Kidney (tissue), 14 donors: ENCODE data around the gene CEP131. TPM values are rescaled to one million over a fixed set of nuclear protein-coding genes. Genes with fewer than 3 reads are reported as not detected.
A peak's percentile ranks its signal among the peaks of the same experiment; 100 is the strongest.

Experiments
- DNase-seq, 5 donors: peaks; one replicate each; pipeline ENCODE4 v3.0.0-alpha.2; 2013 to 2020
- FAIRE-seq: peaks from 2 replicates; lab custom pipeline; 2012; peaks lifted over from hg19 to GRCh38; lab: Jason Lieb, UNC
- H3K27ac ChIP-seq, 2 donors: one replicate each; pipeline ENCODE4 v1.7.0; 2013; ENCODE audit warnings: low read depth in 2 of 2, low read length in 2 of 2, inconsistent platforms in 1 of 2
- H3K27me3 ChIP-seq: one replicate; pipeline ENCODE4 v1.7.1; 2013; ENCODE audit warnings: low read length, inconsistent platforms; ENCODE audit not compliant: control insufficient read depth, insufficient read depth
- H3K36me3 ChIP-seq, 3 donors: one replicate each; pipeline versions ENCODE4 v1.7.0 to v1.7.1; 2013; ENCODE audit warnings: low read length in 3 of 3, control low read depth in 1 of 3, inconsistent platforms in 1 of 3; ENCODE audit not compliant: insufficient read depth in 3 of 3, control insufficient read depth in 2 of 3
- H3K4me1 ChIP-seq, 3 donors: one replicate each; pipeline versions ENCODE4 v1.7.0 to v1.7.1; 2013; ENCODE audit warnings: low read length in 3 of 3, inconsistent platforms in 1 of 3, low read depth in 1 of 3; ENCODE audit not compliant: control insufficient read depth in 2 of 3, insufficient read depth in 2 of 3
- H3K4me3 ChIP-seq, 3 donors: one replicate each; pipeline versions ENCODE4 v1.7.0 to v1.8.1; 2013; ENCODE audit warnings: low read length in 3 of 3, control low read depth in 1 of 3, inconsistent platforms in 1 of 3
- H3K9ac ChIP-seq, 3 donors: one replicate each; pipeline versions ENCODE4 v1.7.0 to v1.7.1; 2013; ENCODE audit warnings: low read length in 3 of 3, control low read depth in 1 of 3, inconsistent platforms in 1 of 3
- H3K9me3 ChIP-seq, 3 donors: one replicate each; pipeline versions ENCODE4 v1.7.0 to v1.7.1; 2013; ENCODE audit warnings: low read length in 3 of 3, control low read depth in 1 of 3, inconsistent platforms in 1 of 3; ENCODE audit not compliant: control insufficient read depth in 2 of 3, insufficient read depth in 1 of 3
- CTCF ChIP-seq: IDR thresholded peaks from 3 replicates; pipeline ENCODE4 v1.5.1; 2012; ENCODE audit warnings: mild to moderate bottlenecking, moderate library complexity, borderline replicate concordance; ENCODE audit not compliant: insufficient read depth; ENCODE audit errors: extremely low read depth
- intact Hi-C: fragments of 100-400 bp; cut with DNase I; formaldehyde crosslinking; loops from one replicate; pipeline ENCODE4 v1.11.1; 2022
- polyA plus RNA-seq: library from polyadenylated mRNA; stranded (reverse); fragments of 350-450 nt; fragmentation: Illumina TruSeq; extraction: RNeasy Lipid Tissue Mini Kit (QIAGEN cat#74804); gene quantifications from one replicate; pipeline ENCODE4 v1.2.3, GENCODE V29; 2014; ENCODE audit warnings: low read depth, low replicate concordance; ENCODE audit not compliant: insufficient read depth
- total RNA-seq: library from RNA; stranded (reverse); fragmentation: NEBNext Ultra II Directional; extraction: Animal tissue kit (Norgen Biotek cat#: 25700); gene quantifications from one replicate; pipeline ENCODE4 v1.2.1, GENCODE V29; 2021
- donor health status: control.
- donor health status: control.
- donor health status: control.
- donor health status: control.
- donor health status: control.
- donor health status: DM: yes; HTN: yes; CAD: no.
- donor health status: Normal renal cell carcinoma (clear cell type).

The CEP131 gene
- total and polyA plus RNA-seq, 2 donors from 2014 or later, result 6.9 to 7.5 TPM

- no peaks in the 10 kb centered on the region for H3K27me3 ChIP-seq
- no peak overlapping the region for H3K4me3 ChIP-seq
- DNase-seq, result peak in 1 of 5 donors; percentile 64
- no peak overlapping the region for H3K27ac ChIP-seq
- no peaks in the 10 kb centered on the region for H3K4me1 ChIP-seq
- intact Hi-C loops, result no loop called here
- no peaks in the 10 kb centered on the region for H3K36me3 ChIP-seq
- no peak overlapping the region for H3K9ac ChIP-seq
- TF ChIP-seq CTCF, result no peak
- H3K9me3 ChIP-seq, result no peaks in the 10 kb centered on the region
- no peak for FAIRE-seq
Measured at GRCh38 chr17:81163703-81164370, 58.9 kb downstream of the CEP131 start.

- no peak overlapping the region for H3K4me3 ChIP-seq
- no peaks in the 10 kb centered on the region for H3K4me1 ChIP-seq
- DNase-seq (no peak), FAIRE-seq (no peak)
- no peak overlapping the region for H3K27ac ChIP-seq
- no peak overlapping the region for H3K9ac ChIP-seq
- no peaks in the 10 kb centered on the region for H3K36me3 ChIP-seq
- H3K9me3 ChIP-seq, result no peaks in the 10 kb centered on the region
- intact Hi-C loops, result no loop called here
- no peak for TF ChIP-seq CTCF
- H3K27me3 ChIP-seq, result no peaks in the 10 kb centered on the region
Measured at GRCh38 chr17:81163051-81163695, 59.6 kb downstream of the CEP131 start.

- no peaks in the 10 kb centered on the region for H3K4me1 ChIP-seq
- H3K36me3 ChIP-seq, result no peaks in the 10 kb centered on the region
- H3K4me3 ChIP-seq, result no peak overlapping the region
- no peak for FAIRE-seq
- no peak overlapping the region for H3K27ac ChIP-seq
- no peaks in the 10 kb centered on the region for H3K9me3 ChIP-seq
- DNase-seq, result peak in 1 of 5 donors; percentile 59
- TF ChIP-seq CTCF, result no peak
- H3K9ac ChIP-seq, result no peak overlapping the region
- H3K27me3 ChIP-seq, result no peaks in the 10 kb centered on the region
- intact Hi-C loops, result no loop called here
Measured at GRCh38 chr17:81162491-81162890, 60.3 kb downstream of the CEP131 start.
